Astrocyte of the cerebellum (primary cell): ENCODE data around the gene MCM3AP.

Experiments
- DNase-seq: peaks from one replicate; pipeline ENCODE4 v3.0.0-alpha.2; 2011; ENCODE audit warnings: low read depth
- H3K4me3 ChIP-seq: 2 replicates; pipeline ENCODE4 v1.5.1; 2011; ENCODE audit warnings: mild to moderate bottlenecking, low read depth, low read length, moderate library complexity
- CTCF ChIP-seq: IDR thresholded peaks from 2 replicates; pipeline ENCODE4 v1.5.1; 2012; ENCODE audit warnings: low read length, low read depth, moderate library complexity, mild to moderate bottlenecking; ENCODE audit errors: missing control alignments
- in situ Hi-C: cut with HindIII; loops from 2 replicates; pipeline ENCODE4 v1.10.0; 2017; ENCODE audit warnings: low sequenced_read_pairs

The MCM3AP gene

GRCh38 chr21:46211786-46212720, 73.4 kb downstream of the MCM3AP start:
- in situ Hi-C loops: no loop called here
- H3K4me3 ChIP-seq: no peak overlapping the region
- DNase-seq: no peak

GRCh38 chr21:46211376-46211775, 74.0 kb downstream of the MCM3AP start:
- no peak for TF ChIP-seq CTCF
- in situ Hi-C loops: no loop called here
- DNase-seq: no peak
- no peak overlapping the region for H3K4me3 ChIP-seq

More at GRCh38 chr21:46211786-46212720, 73.4 kb downstream of the MCM3AP start:
- TF ChIP-seq CTCF: no peak

GRCh38 chr21:46210378-46211136, 74.9 kb downstream of the MCM3AP start:
- DNase-seq: no peak
- H3K4me3 ChIP-seq: no peak overlapping the region
- in situ Hi-C loops: no loop called here
- no peak for TF ChIP-seq CTCF

- in situ Hi-C loops: no loop called here
- H3K4me3 ChIP-seq: no peak overlapping the region
- no peak for DNase-seq
- TF ChIP-seq CTCF: no peak
Observed at GRCh38 chr21:46208761-46209721, 76.4 kb downstream of the MCM3AP start.

GRCh38 chr21:46207920-46208591, 77.4 kb downstream of the MCM3AP start:
- in situ Hi-C loops: no loop called here
- no peak for DNase-seq
- no peak for TF ChIP-seq CTCF
- no peak overlapping the region for H3K4me3 ChIP-seq
